Prostate gland (tissue), 2 donors: ENCODE measurements around the gene DGCR8. TPM values are rescaled to one million over a fixed set of nuclear protein-coding genes. Genes with fewer than 3 reads are reported as not detected.

ENCODE experiments used
- DNase-seq: peaks from one replicate; pipeline ENCODE4 v3.0.0-alpha.2; 2019; ENCODE audit warnings: low spot score
- H3K27ac ChIP-seq, 2 donors: fragments of 200-600 bp; sonication (generic); 2 replicates each; pipeline ENCODE4 v1.5.1; 2017 to 2019
- H3K27me3 ChIP-seq: fragments of 200-600 bp; sonication (generic); replicated peaks from 2 replicates; pipeline ENCODE4 v1.5.1; 2019; ENCODE audit not compliant: insufficient read depth
- H3K36me3 ChIP-seq, 2 donors: fragments of 200-600 bp; sonication (generic); 1 replicate in 1 of 2; 2 replicates in 1 of 2; pipeline versions ENCODE4 v1.5.1 to v1.8.1; 2017 to 2019
- H3K4me1 ChIP-seq: fragments of 200-600 bp; sonication (generic); replicated peaks from 2 replicates; pipeline ENCODE4 v1.5.1; 2019
- H3K4me3 ChIP-seq, 2 donors: fragments of 200-600 bp; sonication (generic); 2 replicates each; pipeline ENCODE4 v1.5.1; 2017 to 2019
- H3K9me3 ChIP-seq: fragments of 200-600 bp; sonication (generic); 2 replicates; pipeline ENCODE4 v1.5.1; 2017
- CTCF ChIP-seq, 4 experiments: fragments of 200-600 bp in 2 of 4; fragments of 450-650 bp in 2 of 4; sonication (generic) in 2 of 4; IDR thresholded peaks; 1 replicate in 3 of 4; 2 replicates in 1 of 4; pipeline ENCODE4 v1.5.1; 2016 to 2019; ENCODE audit warnings: antibody characterized with exemption in 4 of 4, mild to moderate bottlenecking in 2 of 4, moderate library complexity in 2 of 4
- POLR2A ChIP-seq: fragments of 450-650 bp; IDR thresholded peaks from one replicate; pipeline ENCODE4 v1.6.1; 2016; ENCODE audit warnings: antibody characterized with exemption, mild to moderate bottlenecking
- POLR2AphosphoS5 ChIP-seq: sonication (generic); formaldehyde crosslinking; IDR thresholded peaks from one replicate; pipeline ENCODE4 v1.6.1; 2017; ENCODE audit warnings: antibody characterized with exemption
- WGBS: methylation state at CpG from one replicate; pipeline ENCODE4 v1.1.5; 2018; 5-methylcytosine and 5-hydroxymethylcytosine counted together
- intact Hi-C: fragments of 100-400 bp; cut with DNase I; formaldehyde crosslinking; loops from one replicate; pipeline ENCODE4 v1.14.2; 2022
- total RNA-seq, 2 donors: library from RNA; depleted of rRNA; stranded (reverse); fragments of >200 nt; gene quantifications; one replicate each; pipeline ENCODE4 v1.1.0, GENCODE V29; 2016

The DGCR8 gene
- total RNA-seq, 2 donors from 2014 or later, result 20.9 to 47.6 TPM

GRCh38 chr22:20089977-20090729 is 10.1 kb downstream of the DGCR8 start:
- Histone ChIP-seq H3K27ac (no peak overlapping the region), H3K4me3 (no peak overlapping the region), H3K36me3 (peaks cover 17 to 60% of the 10 kb centered on the region in 2 donors), H3K4me1 (no peaks in the 10 kb centered on the region), H3K9me3 (no peaks in the 10 kb centered on the region), H3K27me3 (no peaks in the 10 kb centered on the region)
- TF ChIP-seq CTCF (IDR thresholded peaks at IDR 0.05) (no peak), POLR2A (no peak), POLR2AphosphoS5 (no peak)
- intact Hi-C loops, result no loop called here
- 86% methylated on average over 11 of the region's 11 CpGs for WGBS
- no peak for DNase-seq

GRCh38 chr22:20090730-20091240 is 10.7 kb downstream of the DGCR8 start:
- no peaks in the 10 kb centered on the region for H3K4me1 ChIP-seq
- no peak overlapping the region for H3K4me3 ChIP-seq
- no peaks in the 10 kb centered on the region for H3K9me3 ChIP-seq
- DNase-seq, result no peak
- 96% methylated on average over 9 of the region's 9 CpGs for WGBS
- intact Hi-C loops, result no loop called here
- peaks cover 17 to 58% of the 10 kb centered on the region in 2 donors for H3K36me3 ChIP-seq
- H3K27ac ChIP-seq, result no peak overlapping the region
- TF ChIP-seq POLR2A (no peak), CTCF (IDR thresholded peaks at IDR 0.05) (no peak), POLR2AphosphoS5 (no peak)
- no peaks in the 10 kb centered on the region for H3K27me3 ChIP-seq

GRCh38 chr22:20091690-20092476 is 11.8 kb downstream of the DGCR8 start:
- Histone ChIP-seq H3K9me3 (no peaks in the 10 kb centered on the region), H3K36me3 (peaks cover 17 to 51% of the 10 kb centered on the region in 2 donors), H3K4me3 (no peak overlapping the region), H3K4me1 (no peaks in the 10 kb centered on the region), H3K27ac (no peak overlapping the region), H3K27me3 (no peaks in the 10 kb centered on the region)
- 94% methylated on average over 16 of the region's 16 CpGs for WGBS
- TF ChIP-seq CTCF (IDR thresholded peaks at IDR 0.05) (no peak), POLR2A (no peak)
- no peak for DNase-seq
- intact Hi-C loops, result no loop called here

GRCh38 chr22:20092477-20092854 is 12.4 kb downstream of the DGCR8 start:
- Histone ChIP-seq H3K4me1 (no peaks in the 10 kb centered on the region), H3K9me3 (no peaks in the 10 kb centered on the region), H3K36me3 (peaks cover 17 to 49% of the 10 kb centered on the region in 2 donors), H3K4me3 (no peak overlapping the region), H3K27me3 (no peaks in the 10 kb centered on the region), H3K27ac (no peak overlapping the region)
- TF ChIP-seq POLR2AphosphoS5 (no peak), CTCF (IDR thresholded peaks at IDR 0.05) (no peak), POLR2A (no peak)
- no peak for DNase-seq
- 91% methylated on average over 11 of the region's 11 CpGs for whole genome bisulfite sequencing
- intact Hi-C loops, result no loop called here
